ENCODE measurements around the gene PAF1.

GRCh38 chr19:39351537-39352064 lies 39.3 kb downstream of the PAF1 start:
- TF ChIP-seq CTCF (IDR thresholded peaks at IDR 0.05; ENCODE audit: borderline replicate concordance, extremely low read depth, low read length, poor library complexity, severe bottlenecking) (no peak), EZH2 (IDR thresholded peaks at IDR 0.05; ENCODE audit: borderline replicate concordance, low read depth, low read length, severe bottlenecking) (no peak)

All from DND-41 (cell line).